ENCODE data around the gene DDX55.

Gene DDX55

GRCh38 chr12:123573870-123574269, 28.0 kb upstream of the DDX55 start:
- no peak for TF ChIP-seq REST (IDR thresholded peaks at IDR 0.05; ENCODE audit: low read depth)
- no peak for TF ChIP-seq EP300 (IDR thresholded peaks at IDR 0.05; ENCODE audit: borderline replicate concordance)
- no peak for TF ChIP-seq TAF1 (IDR thresholded peaks at IDR 0.05; ENCODE audit: low read depth)
- no peak for TF ChIP-seq USF1 (IDR thresholded peaks at IDR 0.05)

- TF ChIP-seq RAD21 (IDR thresholded peaks at IDR 0.05; ENCODE audit: low read depth) (no peak), TAF1 (IDR thresholded peaks at IDR 0.05; ENCODE audit: low read depth) (no peak), ZBTB7A (IDR thresholded peaks at IDR 0.05; ENCODE audit: low read depth) (no peak), MAX (IDR thresholded peaks at IDR 0.05) (no peak), FOXM1 (IDR thresholded peaks at IDR 0.05; ENCODE audit: borderline replicate concordance, low read depth) (no peak), YY1 (IDR thresholded peaks at IDR 0.05; ENCODE audit: low read depth) (no peak), USF1 (IDR thresholded peaks at IDR 0.05) (no peak), EP300 (IDR thresholded peaks at IDR 0.05; ENCODE audit: borderline replicate concordance) (no peak), TEAD4 (IDR thresholded peaks at IDR 0.05) (no peak), EGR1 (IDR thresholded peaks at IDR 0.05) (no peak), TCF12 (IDR thresholded peaks at IDR 0.05; ENCODE audit: low read depth) (no peak), REST (IDR thresholded peaks at IDR 0.05; ENCODE audit: low read depth) (no peak), CEBPB (IDR thresholded peaks at IDR 0.05) (no peak), NFIC (IDR thresholded peaks at IDR 0.05) (no peak), CREB1 (IDR thresholded peaks at IDR 0.05; ENCODE audit: low read depth) (no peak)
Measured at GRCh38 chr12:123576611-123577010, 25.3 kb upstream of the DDX55 start.

GRCh38 chr12:123578243-123578642, 23.7 kb upstream of the DDX55 start:
- no peak for TF ChIP-seq NFIC (IDR thresholded peaks at IDR 0.05)
- no peak for TF ChIP-seq TAF1 (IDR thresholded peaks at IDR 0.05; ENCODE audit: low read depth)
- TF ChIP-seq TEAD4 (IDR thresholded peaks at IDR 0.05): no peak
- no peak for TF ChIP-seq TCF12 (IDR thresholded peaks at IDR 0.05; ENCODE audit: low read depth)
- TF ChIP-seq FOXM1 (IDR thresholded peaks at IDR 0.05; ENCODE audit: borderline replicate concordance, low read depth): no peak
- no peak for TF ChIP-seq ZBTB7A (IDR thresholded peaks at IDR 0.05; ENCODE audit: low read depth)
- TF ChIP-seq CREB1 (IDR thresholded peaks at IDR 0.05; ENCODE audit: low read depth): no peak
- no peak for TF ChIP-seq REST (IDR thresholded peaks at IDR 0.05; ENCODE audit: low read depth)
- TF ChIP-seq EP300 (IDR thresholded peaks at IDR 0.05; ENCODE audit: borderline replicate concordance): no peak
- TF ChIP-seq EGR1 (IDR thresholded peaks at IDR 0.05): no peak
- no peak for TF ChIP-seq MAX (IDR thresholded peaks at IDR 0.05)
- no peak for TF ChIP-seq CEBPB (IDR thresholded peaks at IDR 0.05)
- no peak for TF ChIP-seq YY1 (IDR thresholded peaks at IDR 0.05; ENCODE audit: low read depth)
- TF ChIP-seq RAD21 (IDR thresholded peaks at IDR 0.05; ENCODE audit: low read depth): no peak

GRCh38 chr12:123580772-123581171, 21.1 kb upstream of the DDX55 start:
- TF ChIP-seq TAF1 (IDR thresholded peaks at IDR 0.05; ENCODE audit: low read depth) (no peak), ZBTB7A (IDR thresholded peaks at IDR 0.05; ENCODE audit: low read depth) (no peak), USF1 (IDR thresholded peaks at IDR 0.05) (no peak), CEBPB (IDR thresholded peaks at IDR 0.05) (no peak), NFIC (IDR thresholded peaks at IDR 0.05) (no peak), MAX (IDR thresholded peaks at IDR 0.05) (no peak), TCF12 (IDR thresholded peaks at IDR 0.05; ENCODE audit: low read depth) (no peak), REST (IDR thresholded peaks at IDR 0.05; ENCODE audit: low read depth) (no peak), CREB1 (IDR thresholded peaks at IDR 0.05; ENCODE audit: low read depth) (no peak), TEAD4 (IDR thresholded peaks at IDR 0.05) (no peak), EP300 (IDR thresholded peaks at IDR 0.05; ENCODE audit: borderline replicate concordance) (no peak), RAD21 (IDR thresholded peaks at IDR 0.05; ENCODE audit: low read depth) (no peak)

All from Ishikawa (cell line).